HG02943 (cell line): Measurements from ENCODE around the gene ENOPH1.
"Not testable (repeated sequence)": the region's sequence is repeated elsewhere in the genome, so short reads cannot be mapped to it uniquely, and the experiment has no call there.

Experiments
- ATAC-seq: cut with Tn5 transposase; IDR thresholded peaks from one replicate; pipeline ENCODE4 v1.9.1; 2021; ENCODE audit warnings: mild to moderate bottlenecking, low read depth, moderate library complexity; ENCODE audit not compliant: unreplicated experiment

Gene ENOPH1

GRCh38 chr4:82467471-82467870 lies 37.1 kb downstream of the ENOPH1 start:
- ATAC-seq = no peak

DNA sequence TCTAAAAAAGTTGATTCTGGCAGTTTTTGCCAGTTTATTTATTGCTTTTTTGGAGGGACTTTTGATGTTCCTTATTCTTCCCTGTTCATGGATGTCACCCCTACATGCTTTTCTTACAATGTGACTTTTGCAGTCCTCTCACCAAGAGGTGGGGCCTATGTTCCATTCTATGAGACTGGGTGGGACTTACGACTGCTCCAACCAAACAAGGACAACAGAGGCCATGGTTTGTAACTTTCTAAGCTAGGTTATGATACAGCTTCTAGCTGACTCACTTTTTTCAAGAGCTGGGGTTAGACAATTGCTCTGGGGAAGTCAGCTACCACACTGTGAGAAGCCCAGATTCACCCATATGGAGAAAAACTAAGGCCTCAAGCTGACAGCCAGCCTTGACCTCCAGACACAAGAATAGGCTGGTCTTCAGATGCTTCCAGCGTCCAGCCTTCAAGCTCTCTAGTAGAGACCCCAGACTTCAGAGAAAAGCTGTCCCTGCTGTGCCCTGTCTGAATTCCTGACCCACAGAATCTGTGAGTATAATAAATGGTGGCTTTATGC lies 39.5 kb downstream of the ENOPH1 start:
- ATAC-seq = no peak

GRCh38 chr4:82473080-82473479 lies 42.7 kb downstream of the ENOPH1 start:
- ATAC-seq = not testable (repeated sequence)

DNA sequence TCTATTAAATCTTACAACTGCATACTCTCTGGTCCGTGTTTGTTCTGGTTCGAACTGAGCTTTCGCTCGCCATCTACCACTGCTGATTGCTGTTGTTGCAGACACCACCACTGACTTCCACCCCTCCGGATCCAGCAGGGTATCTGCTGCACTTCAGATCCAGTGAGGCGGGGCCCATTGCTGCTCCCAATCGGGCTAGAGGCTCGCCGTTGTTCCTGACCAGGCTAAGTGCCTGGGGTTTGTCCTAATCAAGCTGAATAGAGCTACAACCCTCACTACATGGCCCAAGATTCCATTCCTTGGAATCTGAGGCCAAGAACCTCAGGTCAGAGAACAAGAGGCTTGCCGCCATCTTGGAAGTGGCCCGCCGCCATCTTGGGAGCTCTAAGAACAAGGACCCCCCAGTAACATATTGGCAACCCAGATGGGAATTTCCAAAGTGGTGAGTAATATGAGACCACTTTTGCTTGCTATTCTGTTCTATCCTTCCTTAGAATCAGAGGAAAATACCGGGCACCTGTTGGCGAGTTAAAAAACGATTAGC lies 43.3 kb downstream of the ENOPH1 start:
- no peak for ATAC-seq

DNA sequence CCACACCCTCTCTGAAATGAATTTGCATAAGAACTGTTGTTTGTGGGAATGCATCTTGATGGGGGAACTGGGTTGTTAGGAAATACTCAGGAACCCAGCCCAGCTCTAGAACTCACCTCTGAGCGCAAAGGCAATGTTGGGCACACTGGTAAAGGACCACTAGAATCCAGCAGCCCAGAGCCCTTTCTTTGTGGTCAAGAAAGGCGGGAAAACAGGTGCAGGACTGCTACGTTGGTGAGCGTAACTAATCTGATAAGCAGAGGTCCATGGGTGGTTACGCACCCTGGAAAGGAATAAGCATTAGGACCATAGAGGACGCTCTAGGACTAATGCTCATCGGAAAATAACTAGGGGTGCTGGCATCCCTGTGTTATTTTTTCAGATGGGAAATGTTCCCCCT lies 45.5 kb downstream of the ENOPH1 start:
- ATAC-seq = not testable (repeated sequence)

DNA sequence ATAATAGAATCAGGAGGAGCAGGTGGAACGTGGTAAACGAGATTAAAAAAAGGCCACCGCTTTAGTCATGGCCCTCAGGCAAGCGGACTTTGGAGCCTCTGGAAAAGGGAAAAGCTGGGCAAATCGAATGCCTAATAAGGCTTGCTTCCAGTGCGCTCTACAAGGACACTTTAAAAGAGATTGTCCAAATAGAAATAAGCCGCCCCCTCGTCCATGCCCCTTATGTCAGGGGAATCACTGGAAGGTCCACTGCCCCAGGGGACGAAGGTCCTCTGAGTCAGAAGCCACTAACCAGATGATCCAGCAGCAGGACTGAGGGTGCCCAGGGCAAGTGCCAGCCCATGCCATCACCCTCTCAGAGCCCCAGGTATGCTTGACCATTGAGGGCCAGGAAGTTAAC lies 47.1 kb downstream of the ENOPH1 start:
- not testable (repeated sequence) for ATAC-seq

- no peak for ATAC-seq
These were observed 49.2 kb downstream of the ENOPH1 start for GRCh38 chr4:82479562-82479961.

DNA sequence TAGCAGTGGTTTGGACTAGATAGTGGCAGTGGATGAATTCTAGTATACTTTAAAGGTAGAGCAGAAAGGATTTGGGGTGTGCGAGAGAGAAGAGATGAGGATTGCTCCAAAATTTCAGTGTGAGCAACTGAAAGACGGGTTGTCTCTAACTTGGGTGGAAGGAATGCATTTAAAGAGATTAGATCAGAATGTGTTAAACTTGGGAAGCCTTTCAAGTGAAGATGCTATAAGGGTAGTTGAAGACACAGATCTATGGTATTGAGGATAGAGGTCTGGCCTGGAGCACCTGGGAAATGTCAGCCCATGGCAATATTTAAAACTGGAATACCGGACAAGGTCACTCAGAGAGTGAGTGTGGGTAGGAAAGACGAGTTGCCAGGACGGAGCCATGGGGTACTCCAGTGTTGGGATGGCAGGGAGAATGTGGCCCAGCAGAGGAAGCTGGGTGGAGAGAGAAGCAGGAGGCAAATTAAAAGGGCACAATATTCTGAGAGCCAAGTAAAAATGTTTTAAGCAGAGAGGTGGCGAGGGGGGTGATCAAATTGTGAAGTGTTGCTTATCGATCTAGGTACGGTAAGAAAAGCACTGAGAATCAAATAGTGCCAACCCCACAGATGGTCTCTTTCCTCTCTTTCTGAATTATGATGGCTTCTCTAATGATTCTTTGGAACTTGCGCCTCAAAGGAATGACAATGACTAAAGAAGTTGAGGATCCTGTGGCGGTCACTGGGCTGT lies 50.5 kb downstream of the ENOPH1 start:
- no peak for ATAC-seq

DNA sequence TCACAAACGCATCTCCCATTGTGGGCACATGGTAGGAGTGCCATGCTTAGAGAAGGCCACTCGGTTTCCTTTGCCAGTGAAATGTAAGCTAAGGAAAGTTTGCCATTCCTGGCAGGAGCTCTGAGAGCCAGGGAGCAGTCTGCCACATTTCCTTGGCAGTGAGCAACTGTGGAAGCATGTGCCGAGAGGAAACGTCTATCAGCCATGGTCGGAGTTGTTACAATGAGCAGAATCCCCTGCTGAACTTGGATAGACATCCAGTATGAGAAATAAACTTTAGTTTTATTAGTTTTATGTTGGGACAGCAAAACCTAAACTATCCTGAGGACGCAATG lies 51.1 kb downstream of the ENOPH1 start:
- no peak for ATAC-seq

DNA sequence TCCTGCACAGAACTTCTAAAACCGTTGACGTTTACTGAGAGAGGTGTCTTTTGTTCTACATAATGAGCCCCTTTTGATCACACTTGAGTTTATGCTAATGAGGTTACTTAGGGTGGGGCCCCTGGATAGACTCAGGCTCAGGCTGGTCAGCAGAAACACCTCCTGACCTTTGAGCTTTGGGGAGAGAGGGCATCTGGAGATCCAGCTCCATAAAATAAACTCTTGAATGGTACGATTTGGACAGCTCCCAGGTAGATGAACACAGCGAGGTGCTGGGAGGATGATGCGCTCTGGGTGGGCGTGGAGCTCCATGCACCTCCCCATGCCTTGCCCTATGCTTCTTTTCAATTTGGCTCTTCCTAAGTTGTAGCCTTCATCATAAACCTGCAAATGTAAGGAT lies 52.0 kb downstream of the ENOPH1 start:
- ATAC-seq = no peak

- ATAC-seq = no peak
These were observed 54.8 kb downstream of the ENOPH1 start for GRCh38 chr4:82484996-82485783.

- no peak for ATAC-seq
These were observed 58.7 kb downstream of the ENOPH1 start for GRCh38 chr4:82489076-82489475.

DNA sequence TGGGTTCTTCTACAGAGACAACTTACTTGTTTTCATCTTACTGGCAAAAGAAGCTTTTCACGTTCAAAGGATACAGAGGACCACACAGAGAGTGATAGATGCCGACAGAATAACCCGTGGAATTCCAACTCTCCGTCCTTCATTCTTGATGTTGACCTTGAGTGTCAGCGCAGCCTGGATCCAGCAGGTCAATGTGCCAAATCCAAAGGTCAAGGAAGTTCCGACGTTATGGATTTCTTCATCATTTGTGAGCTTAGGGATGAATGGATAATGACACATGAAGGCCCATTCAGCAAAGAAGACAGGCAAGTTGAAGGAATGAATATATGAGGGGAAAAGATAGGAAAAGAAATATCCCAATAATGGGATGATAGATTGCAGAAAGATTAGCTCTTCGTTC lies 59.6 kb downstream of the ENOPH1 start:
- ATAC-seq = no peak

GRCh38 chr4:82491251-82491960 lies 61.0 kb downstream of the ENOPH1 start:
- no peak for ATAC-seq

- ATAC-seq = no peak
These were observed 63.5 kb downstream of the ENOPH1 start for GRCh38 chr4:82493721-82494425.

- ATAC-seq = no peak
These were observed 65.3 kb downstream of the ENOPH1 start for GRCh38 chr4:82495666-82496065.

GRCh38 chr4:82496349-82496748 lies 66.0 kb downstream of the ENOPH1 start:
- ATAC-seq = no peak

DNA sequence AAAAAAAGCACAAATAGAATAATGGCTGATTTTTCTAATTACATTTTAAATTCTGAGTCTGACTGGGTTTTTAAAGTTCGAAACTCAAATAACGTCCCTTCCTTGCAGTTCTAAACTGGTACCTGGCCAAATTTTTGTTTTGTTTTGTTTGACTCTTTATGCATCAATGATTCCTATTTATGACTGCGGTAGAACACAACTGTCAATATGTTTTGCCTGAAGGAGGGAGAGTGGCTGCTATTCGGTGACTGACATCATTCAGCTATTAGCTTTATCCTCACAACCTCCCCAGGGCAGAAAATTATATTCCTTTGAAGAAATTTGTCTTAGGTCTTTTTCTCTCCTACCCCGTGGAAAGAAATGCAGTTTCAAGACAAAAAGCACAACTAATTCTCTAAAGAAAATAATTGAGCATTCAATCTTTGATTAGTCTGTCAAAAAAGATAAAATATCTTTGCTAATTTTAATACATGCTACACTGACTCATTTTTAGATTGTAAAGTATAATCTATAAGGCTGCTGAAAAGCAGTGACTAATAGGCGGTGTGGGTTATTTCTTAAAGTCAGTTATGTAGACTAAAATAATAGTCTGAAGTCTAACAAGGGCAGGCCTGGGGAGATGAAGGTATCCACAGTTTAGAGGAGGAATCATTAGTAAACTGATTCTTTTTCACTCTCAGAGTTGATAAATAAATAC lies 69.5 kb downstream of the ENOPH1 start:
- ATAC-seq = no peak

DNA sequence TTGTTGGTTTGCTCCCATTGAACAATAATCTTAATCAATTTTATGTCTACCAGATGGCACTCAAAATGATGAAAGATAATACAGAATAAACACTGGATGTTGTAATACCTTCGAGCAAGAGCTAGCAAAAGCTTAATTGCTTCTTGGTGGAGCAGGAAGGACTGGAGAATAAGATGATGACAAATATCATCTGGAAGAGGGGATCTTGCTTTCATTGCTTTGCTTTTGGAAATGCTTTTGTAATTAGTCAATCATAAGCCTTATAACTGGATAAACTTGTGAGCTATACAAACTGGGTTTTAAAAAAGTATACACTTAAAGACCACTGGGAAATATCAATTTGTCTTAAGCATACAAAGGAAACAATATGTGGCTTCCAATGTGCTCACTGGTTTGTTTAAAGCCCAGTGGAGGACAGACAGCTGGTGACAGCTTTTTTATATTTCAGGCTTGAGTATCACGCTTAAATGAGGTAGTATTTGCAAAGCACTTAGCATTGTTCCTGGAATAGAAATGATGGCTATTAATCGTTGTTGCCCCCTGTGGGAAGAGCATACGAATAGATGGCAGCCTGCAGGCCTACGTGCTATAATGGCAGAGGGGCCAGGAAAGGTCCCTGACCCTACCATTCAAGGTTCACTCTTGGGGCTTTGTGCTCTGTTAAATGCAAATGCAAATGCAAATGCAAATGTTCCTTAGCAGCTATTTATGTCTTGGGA lies 70.2 kb downstream of the ENOPH1 start:
- ATAC-seq = no peak
